HepG2 (cell line): ENCODE results near the gene CARS2. TPM values are rescaled to one million over a fixed set of nuclear protein-coding genes. Genes with fewer than 3 reads are reported as not detected.
A peak's percentile ranks its signal among the peaks of the same experiment; 100 is the strongest.

Source experiments
- ARNT ChIP-seq: fragments of 450-650 bp; IDR thresholded peaks from 2 replicates; pipeline ENCODE4 v1.6.1; 2017
- ATF1 ChIP-seq: IDR thresholded peaks from 2 replicates; pipeline ENCODE4 v1.6.1; 2016; ENCODE audit warnings: mild to moderate bottlenecking, control low read depth
- FOXP1 ChIP-seq, 2 experiments: fragments of 450-650 bp in 1 of 2; IDR thresholded peaks; 2 replicates each; pipeline ENCODE4 v1.6.1; 2017 to 2018; ENCODE audit warnings: antibody characterized with exemption in 1 of 2
- HOXA7 ChIP-seq: sonication (generic); formaldehyde crosslinking; IDR thresholded peaks from 2 replicates; pipeline ENCODE4 v1.8.1; 2022; ENCODE audit warnings: mild to moderate bottlenecking, missing genetic modification reagents, moderate library complexity
- MAF1 ChIP-seq: sonication (generic); formaldehyde crosslinking; IDR thresholded peaks from 2 replicates; pipeline ENCODE4 v1.5.0; 2020; ENCODE audit warnings: missing genetic modification reagents, borderline replicate concordance
- NFYB ChIP-seq: sonication (generic); formaldehyde crosslinking; IDR thresholded peaks from 2 replicates; pipeline ENCODE4 v1.4.0; 2020; ENCODE audit warnings: missing genetic modification reagents
- PLRG1 ChIP-seq: fragments of 450-650 bp; conservative IDR thresholded peaks from 2 replicates; pipeline ENCODE4 v1.6.1; 2016
- SAP130 ChIP-seq: IDR thresholded peaks from 2 replicates; pipeline ENCODE4 v1.6.1; 2016; ENCODE audit warnings: low read depth
- SRSF9 ChIP-seq: fragments of 200-400 bp; formaldehyde crosslinking; IDR thresholded peaks from 2 replicates; pipeline ENCODE4 v1.6.1; 2018; ENCODE audit warnings: borderline replicate concordance, mild to moderate bottlenecking, low read depth, low read length; ENCODE audit not compliant: insufficient read depth, poor library complexity, severe bottlenecking
- TCF7 ChIP-seq: sonication (generic); IDR thresholded peaks from 2 replicates; pipeline ENCODE4 v1.6.1; 2016; ENCODE audit warnings: antibody characterized with exemption, low read depth
- ZFP37 ChIP-seq: sonication (generic); formaldehyde crosslinking; IDR thresholded peaks from 2 replicates; pipeline ENCODE4 v1.4.0; 2020; ENCODE audit warnings: missing genetic modification reagents, borderline replicate concordance
- ZNF652 ChIP-seq: IDR thresholded peaks from 2 replicates; pipeline ENCODE4 v1.6.1; 2016; ENCODE audit warnings: low read depth, borderline replicate concordance
- polyA plus RNA-seq, 8 experiments: library from polyadenylated mRNA; depleted of rRNA in 3 of 8; stranded (reverse) in 7 of 8; unstranded in 1 of 8; fragments of >200 nt; fragmentation: Illumina TruSeq in 4 of 8; extraction: Trizol in 4 of 8; gene quantifications; 2 replicates each; pipeline versions ENCODE4 v1.2.1 to v1.2.3, GENCODE V29; 2011 to 2016; ENCODE audit warnings: low read depth in 4 of 8, missing spikeins in 1 of 8, mixed read lengths in 1 of 8; ENCODE audit not compliant: insufficient read depth in 1 of 8
- total RNA-seq, 5 experiments: library from RNA; depleted of rRNA; stranded (reverse); fragments of >200 nt; fragmentation: Illumina TruSeq; extraction: Trizol; gene quantifications; 2 replicates each; pipeline ENCODE4 v1.2.3, GENCODE V29; 2016; ENCODE audit warnings: low read depth in 1 of 5
- TF ChIP-seq, protein P1 (sequence below): sonication (generic); formaldehyde crosslinking; IDR thresholded peaks from 2 replicates; pipeline ENCODE4 v1.4.0; 2020; ENCODE audit warnings: missing genetic modification reagents
- TF ChIP-seq, protein P2 (sequence below): sonication (generic); formaldehyde crosslinking; IDR thresholded peaks from 2 replicates; pipeline ENCODE4 v1.4.0; 2020; ENCODE audit warnings: missing genetic modification reagents
- TF ChIP-seq, protein P3 (sequence below): sonication (generic); formaldehyde crosslinking; IDR thresholded peaks from 2 replicates; pipeline ENCODE4 v1.4.0; 2020; ENCODE audit warnings: missing genetic modification reagents
- TF ChIP-seq, protein P4 (sequence below): sonication (generic); formaldehyde crosslinking; IDR thresholded peaks from 2 replicates; pipeline ENCODE4 v1.5.0; 2020; ENCODE audit warnings: mild to moderate bottlenecking, missing genetic modification reagents

The CARS2 gene
- total and polyA plus RNA-seq, 2 of the 13 experiments (the other 11 are each of a cell fraction or from before 2014, with no cell fraction given), result 41.1 to 59.3 TPM

DNA sequence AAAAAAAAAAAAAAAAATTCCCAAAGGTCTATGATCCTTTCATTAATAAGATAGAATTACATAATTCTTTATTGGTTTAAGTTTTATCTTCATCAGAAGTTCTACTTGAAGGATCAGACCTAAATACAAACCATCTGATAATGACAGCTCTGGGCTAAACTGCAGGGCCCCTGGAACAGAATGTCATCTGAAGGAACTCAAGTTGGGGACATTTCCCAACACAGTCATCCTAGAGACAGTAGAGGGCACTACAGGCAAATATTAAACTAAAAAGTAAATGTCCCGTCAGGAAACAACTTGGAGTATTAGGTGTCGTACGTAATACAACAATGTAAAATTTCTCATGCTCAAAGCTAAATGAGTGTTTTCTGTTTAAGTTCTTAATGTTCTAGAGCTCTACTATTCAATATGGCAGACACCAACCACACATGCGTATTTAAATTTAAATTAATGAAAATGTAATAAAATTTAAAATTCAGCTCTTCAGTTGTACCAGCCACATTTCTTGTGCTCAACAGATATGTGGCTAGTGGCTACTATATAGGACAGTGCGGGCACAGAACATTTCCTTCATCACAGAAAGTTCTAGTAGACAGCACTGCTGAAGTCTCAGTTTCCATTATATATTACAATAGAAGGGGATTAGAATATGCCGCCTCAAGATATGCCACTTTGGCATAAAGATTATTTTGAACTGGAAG lies 112.3 kb downstream of the CARS2 start (continued):
- no peak for TF ChIP-seq FOXP1 (IDR thresholded peaks at IDR 0.05)
- TF ChIP-seq FOXP1 (CRISPR knock-in tag; IDR thresholded peaks at IDR 0.05), result no peak
- TF ChIP-seq, protein P1, sequence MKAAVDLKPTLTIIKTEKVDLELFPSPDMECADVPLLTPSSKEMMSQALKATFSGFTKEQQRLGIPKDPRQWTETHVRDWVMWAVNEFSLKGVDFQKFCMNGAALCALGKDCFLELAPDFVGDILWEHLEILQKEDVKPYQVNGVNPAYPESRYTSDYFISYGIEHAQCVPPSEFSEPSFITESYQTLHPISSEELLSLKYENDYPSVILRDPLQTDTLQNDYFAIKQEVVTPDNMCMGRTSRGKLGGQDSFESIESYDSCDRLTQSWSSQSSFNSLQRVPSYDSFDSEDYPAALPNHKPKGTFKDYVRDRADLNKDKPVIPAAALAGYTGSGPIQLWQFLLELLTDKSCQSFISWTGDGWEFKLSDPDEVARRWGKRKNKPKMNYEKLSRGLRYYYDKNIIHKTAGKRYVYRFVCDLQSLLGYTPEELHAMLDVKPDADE (CRISPR knock-in tag), result no peak
- TF ChIP-seq, protein P2, sequence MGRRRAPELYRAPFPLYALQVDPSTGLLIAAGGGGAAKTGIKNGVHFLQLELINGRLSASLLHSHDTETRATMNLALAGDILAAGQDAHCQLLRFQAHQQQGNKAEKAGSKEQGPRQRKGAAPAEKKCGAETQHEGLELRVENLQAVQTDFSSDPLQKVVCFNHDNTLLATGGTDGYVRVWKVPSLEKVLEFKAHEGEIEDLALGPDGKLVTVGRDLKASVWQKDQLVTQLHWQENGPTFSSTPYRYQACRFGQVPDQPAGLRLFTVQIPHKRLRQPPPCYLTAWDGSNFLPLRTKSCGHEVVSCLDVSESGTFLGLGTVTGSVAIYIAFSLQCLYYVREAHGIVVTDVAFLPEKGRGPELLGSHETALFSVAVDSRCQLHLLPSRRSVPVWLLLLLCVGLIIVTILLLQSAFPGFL (CRISPR knock-in tag), result no peak
- peak; percentile 28 for TF ChIP-seq SAP130 (CRISPR knock-in tag)
- TF ChIP-seq NFYB (CRISPR knock-in tag), result no peak
- TF ChIP-seq ZNF652 (CRISPR knock-in tag), result no peak
- TF ChIP-seq MAF1 (CRISPR knock-in tag), result no peak
- TF ChIP-seq ARNT, result no peak
- TF ChIP-seq ATF1 (CRISPR knock-in tag), result no peak
- no peak for TF ChIP-seq ZFP37 (CRISPR knock-in tag)
- TF ChIP-seq, protein P3, sequence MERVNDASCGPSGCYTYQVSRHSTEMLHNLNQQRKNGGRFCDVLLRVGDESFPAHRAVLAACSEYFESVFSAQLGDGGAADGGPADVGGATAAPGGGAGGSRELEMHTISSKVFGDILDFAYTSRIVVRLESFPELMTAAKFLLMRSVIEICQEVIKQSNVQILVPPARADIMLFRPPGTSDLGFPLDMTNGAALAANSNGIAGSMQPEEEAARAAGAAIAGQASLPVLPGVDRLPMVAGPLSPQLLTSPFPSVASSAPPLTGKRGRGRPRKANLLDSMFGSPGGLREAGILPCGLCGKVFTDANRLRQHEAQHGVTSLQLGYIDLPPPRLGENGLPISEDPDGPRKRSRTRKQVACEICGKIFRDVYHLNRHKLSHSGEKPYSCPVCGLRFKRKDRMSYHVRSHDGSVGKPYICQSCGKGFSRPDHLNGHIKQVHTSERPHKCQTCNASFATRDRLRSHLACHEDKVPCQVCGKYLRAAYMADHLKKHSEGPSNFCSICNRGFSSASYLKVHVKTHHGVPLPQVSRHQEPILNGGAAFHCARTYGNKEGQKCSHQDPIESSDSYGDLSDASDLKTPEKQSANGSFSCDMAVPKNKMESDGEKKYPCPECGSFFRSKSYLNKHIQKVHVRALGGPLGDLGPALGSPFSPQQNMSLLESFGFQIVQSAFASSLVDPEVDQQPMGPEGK (CRISPR knock-in tag), result no peak
- TF ChIP-seq, protein P4, sequence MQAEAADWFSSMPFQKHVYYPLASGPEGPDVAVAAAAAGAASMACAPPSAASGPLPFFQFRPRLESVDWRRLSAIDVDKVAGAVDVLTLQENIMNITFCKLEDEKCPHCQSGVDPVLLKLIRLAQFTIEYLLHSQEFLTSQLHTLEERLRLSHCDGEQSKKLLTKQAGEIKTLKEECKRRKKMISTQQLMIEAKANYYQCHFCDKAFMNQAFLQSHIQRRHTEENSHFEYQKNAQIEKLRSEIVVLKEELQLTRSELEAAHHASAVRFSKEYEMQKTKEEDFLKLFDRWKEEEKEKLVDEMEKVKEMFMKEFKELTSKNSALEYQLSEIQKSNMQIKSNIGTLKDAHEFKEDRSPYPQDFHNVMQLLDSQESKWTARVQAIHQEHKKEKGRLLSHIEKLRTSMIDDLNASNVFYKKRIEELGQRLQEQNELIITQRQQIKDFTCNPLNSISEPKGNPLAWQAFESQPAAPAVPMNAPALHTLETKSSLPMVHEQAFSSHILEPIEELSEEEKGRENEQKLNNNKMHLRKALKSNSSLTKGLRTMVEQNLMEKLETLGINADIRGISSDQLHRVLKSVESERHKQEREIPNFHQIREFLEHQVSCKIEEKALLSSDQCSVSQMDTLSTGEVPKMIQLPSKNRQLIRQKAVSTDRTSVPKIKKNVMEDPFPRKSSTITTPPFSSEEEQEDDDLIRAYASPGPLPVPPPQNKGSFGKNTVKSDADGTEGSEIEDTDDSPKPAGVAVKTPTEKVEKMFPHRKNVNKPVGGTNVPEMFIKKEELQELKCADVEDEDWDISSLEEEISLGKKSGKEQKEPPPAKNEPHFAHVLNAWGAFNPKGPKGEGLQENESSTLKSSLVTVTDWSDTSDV (CRISPR knock-in tag), result no peak
- no peak for TF ChIP-seq PLRG1
- TF ChIP-seq HOXA7 (CRISPR knock-in tag), result no peak
- no peak for TF ChIP-seq SRSF9
- TF ChIP-seq TCF7, result no peak
- TF ChIP-seq, all 625 proteins: peak for 9
